ENCODE measurements around the gene ATXN3L.

The ATXN3L gene

DNA sequence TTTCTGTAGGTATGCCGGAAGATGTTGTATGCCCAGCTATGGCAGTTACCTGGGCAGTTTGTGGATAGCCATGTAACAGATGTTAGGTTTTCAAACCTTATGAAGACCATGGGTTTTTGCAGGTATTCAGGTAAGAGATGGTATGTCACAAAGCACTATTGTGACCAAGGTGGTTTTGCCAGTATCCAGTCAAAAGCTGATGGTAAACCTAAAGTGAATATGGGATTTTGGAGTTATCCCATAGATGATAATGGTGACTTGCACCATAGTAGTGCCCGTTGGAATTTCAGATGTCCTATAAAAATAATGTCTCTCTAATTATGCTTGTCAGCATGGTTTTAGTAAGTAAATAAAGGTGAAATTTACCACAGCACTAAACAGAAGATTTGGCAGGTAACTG is at the start of gene ATXN3L:
Gene ATXN3L (minus strand): TSS at position 101 of the 400 bp plus-strand sequence. CDS start 119 bp downstream, outside the sequence.
- TF ChIP-seq, protein P1, sequence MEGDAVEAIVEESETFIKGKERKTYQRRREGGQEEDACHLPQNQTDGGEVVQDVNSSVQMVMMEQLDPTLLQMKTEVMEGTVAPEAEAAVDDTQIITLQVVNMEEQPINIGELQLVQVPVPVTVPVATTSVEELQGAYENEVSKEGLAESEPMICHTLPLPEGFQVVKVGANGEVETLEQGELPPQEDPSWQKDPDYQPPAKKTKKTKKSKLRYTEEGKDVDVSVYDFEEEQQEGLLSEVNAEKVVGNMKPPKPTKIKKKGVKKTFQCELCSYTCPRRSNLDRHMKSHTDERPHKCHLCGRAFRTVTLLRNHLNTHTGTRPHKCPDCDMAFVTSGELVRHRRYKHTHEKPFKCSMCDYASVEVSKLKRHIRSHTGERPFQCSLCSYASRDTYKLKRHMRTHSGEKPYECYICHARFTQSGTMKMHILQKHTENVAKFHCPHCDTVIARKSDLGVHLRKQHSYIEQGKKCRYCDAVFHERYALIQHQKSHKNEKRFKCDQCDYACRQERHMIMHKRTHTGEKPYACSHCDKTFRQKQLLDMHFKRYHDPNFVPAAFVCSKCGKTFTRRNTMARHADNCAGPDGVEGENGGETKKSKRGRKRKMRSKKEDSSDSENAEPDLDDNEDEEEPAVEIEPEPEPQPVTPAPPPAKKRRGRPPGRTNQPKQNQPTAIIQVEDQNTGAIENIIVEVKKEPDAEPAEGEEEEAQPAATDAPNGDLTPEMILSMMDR (IDR thresholded peaks at IDR 0.05; ENCODE audit: control insufficient read depth, extremely low read depth, insufficient read depth): no peak
- no peak within 1 kb of the TSS for H3K4me3 ChIP-seq (ENCODE audit: low read depth, low read length)
- no peak for DNase-seq (ENCODE audit: low read depth)

DNA sequence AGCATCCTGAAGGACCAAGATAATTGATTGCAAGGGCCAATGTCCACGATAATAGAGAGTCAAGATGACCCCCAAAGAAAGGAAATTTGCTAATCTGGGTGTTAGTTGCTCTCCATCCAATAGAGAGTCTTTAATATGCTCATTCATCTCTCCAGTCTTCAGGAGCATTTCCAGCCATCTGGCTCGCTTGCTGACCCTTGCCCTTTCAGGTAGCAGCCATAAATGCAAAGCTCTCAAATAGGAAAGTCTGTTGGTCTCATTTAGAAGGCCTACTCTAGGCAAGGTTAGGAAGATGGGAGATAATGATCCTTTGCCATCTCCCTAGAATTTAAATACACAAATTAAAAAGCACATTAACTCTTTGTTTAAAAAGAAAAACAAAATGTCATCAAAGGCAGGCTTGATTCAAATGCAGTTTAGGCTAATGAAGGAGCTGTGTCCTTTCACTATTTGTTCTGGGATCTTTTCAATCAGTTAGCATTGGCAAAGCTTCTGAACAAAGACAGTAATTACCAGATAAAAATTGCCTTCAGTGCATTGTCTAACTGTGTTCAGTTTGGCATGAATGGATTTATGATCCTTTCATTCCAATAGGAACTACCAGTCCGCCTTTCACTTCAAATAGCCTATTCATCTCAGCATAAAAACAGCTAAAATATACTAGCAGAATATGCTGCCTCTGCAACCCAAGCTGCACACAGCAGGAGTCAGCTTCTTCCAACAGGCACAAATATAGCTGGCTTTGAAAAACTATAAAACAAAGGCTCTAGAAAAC is 49.6 kb upstream of the ATXN3L start:
- TF ChIP-seq, protein P1 (IDR thresholded peaks at IDR 0.05; ENCODE audit: control insufficient read depth, extremely low read depth, insufficient read depth): no peak
- peak; percentile 62 for DNase-seq (ENCODE audit: low read depth)
- H3K4me3 ChIP-seq (ENCODE audit: low read depth, low read length): no peak overlapping the region

DNA sequence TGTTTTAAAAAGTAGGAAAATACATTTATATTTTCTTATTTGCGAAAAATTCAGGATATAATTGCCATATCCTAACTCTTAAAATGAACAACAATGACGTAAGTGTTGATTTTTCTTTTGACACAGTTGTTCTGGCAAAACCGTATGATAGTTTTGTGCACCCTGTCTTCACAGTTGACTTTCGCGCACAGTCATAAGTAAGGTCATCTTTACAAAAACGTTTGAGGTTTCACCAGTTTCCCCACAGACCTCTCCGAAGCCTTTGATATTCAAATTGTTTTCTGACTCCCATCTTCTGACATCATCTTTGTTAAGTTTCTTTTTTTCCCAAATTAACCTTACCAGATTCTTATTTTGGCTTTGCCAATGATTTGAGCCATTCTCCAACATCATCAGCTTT is 48.1 kb upstream of the ATXN3L start:
- TF ChIP-seq, protein P1 (IDR thresholded peaks at IDR 0.05; ENCODE audit: control insufficient read depth, extremely low read depth, insufficient read depth): no peak
- no peak for DNase-seq (ENCODE audit: low read depth)
- H3K4me3 ChIP-seq (ENCODE audit: low read depth, low read length): no peak overlapping the region

DNA sequence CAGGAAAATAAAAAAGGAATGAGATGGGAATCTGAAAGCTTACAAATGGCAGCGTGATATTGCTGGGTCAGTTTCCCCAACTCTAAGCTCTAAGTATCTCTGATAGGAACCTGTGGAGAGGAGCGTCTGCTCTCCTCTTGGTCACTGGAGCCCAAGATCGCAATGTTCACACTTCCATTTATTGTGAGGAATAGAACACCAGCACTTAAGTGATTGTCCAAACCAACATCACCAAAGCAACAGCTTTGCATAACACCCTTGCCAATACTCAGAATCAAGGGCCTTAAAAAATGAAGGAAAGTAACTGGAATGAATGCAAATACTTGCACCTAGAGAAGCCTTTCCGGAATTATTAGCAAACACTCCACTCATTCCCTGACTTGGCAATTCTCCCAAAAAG is 46.8 kb upstream of the ATXN3L start:
- H3K4me3 ChIP-seq (ENCODE audit: low read depth, low read length): no peak overlapping the region
- no peak for DNase-seq (ENCODE audit: low read depth)
- TF ChIP-seq, protein P1 (IDR thresholded peaks at IDR 0.05; ENCODE audit: control insufficient read depth, extremely low read depth, insufficient read depth): no peak

- TF ChIP-seq, protein P1 (IDR thresholded peaks at IDR 0.05; ENCODE audit: control insufficient read depth, extremely low read depth, insufficient read depth): no peak
- no peak overlapping the region for H3K4me3 ChIP-seq (ENCODE audit: low read depth, low read length)
- DNase-seq (ENCODE audit: low read depth): no peak
Observed at GRCh38 chrX:13365161-13365560, 45.3 kb upstream of the ATXN3L start.

- DNase-seq (ENCODE audit: low read depth): no peak
- TF ChIP-seq, protein P1 (IDR thresholded peaks at IDR 0.05; ENCODE audit: control insufficient read depth, extremely low read depth, insufficient read depth): no peak
- no peak overlapping the region for H3K4me3 ChIP-seq (ENCODE audit: low read depth, low read length)
Observed at GRCh38 chrX:13364230-13364857, 44.5 kb upstream of the ATXN3L start.
